Endothelial cell of umbilical vein (primary cell): ENCODE data around the gene WFIKKN1.

Source experiments
- CTCF ChIP-seq, 2 donors: IDR thresholded peaks; 1 replicate in 1 of 2; 2 replicates in 1 of 2; pipeline ENCODE4 v1.5.1; 2011; ENCODE audit warnings: low read length in 2 of 2, mild to moderate bottlenecking in 2 of 2, moderate library complexity in 2 of 2, control low read depth in 1 of 2, inconsistent platforms in 1 of 2, low read depth in 1 of 2; ENCODE audit not compliant: insufficient read depth in 1 of 2; ENCODE audit errors: extremely low read depth in 1 of 2
- EZH2 ChIP-seq: IDR thresholded peaks from 2 replicates; pipeline ENCODE4 v1.6.1; 2012; ENCODE audit warnings: borderline replicate concordance, low read depth, mild to moderate bottlenecking, moderate library complexity, low read length, inconsistent platforms; ENCODE audit not compliant: severe bottlenecking
- FOS ChIP-seq: IDR thresholded peaks from 2 replicates; pipeline ENCODE4 v1.6.1; 2011; ENCODE audit warnings: mild to moderate bottlenecking, low read length, moderate library complexity, borderline replicate concordance; ENCODE audit not compliant: insufficient read depth
- GATA2 ChIP-seq: IDR thresholded peaks from 2 replicates; pipeline ENCODE4 v1.7.0; 2011; ENCODE audit warnings: low read depth, mild to moderate bottlenecking, moderate library complexity, mixed read lengths, low read length; ENCODE audit not compliant: insufficient read length, insufficient read depth
- JUN ChIP-seq: IDR thresholded peaks from 2 replicates; pipeline ENCODE4 v1.6.1; 2011; ENCODE audit warnings: borderline replicate concordance, low read depth; ENCODE audit not compliant: insufficient read length, insufficient read depth
- MYC ChIP-seq: IDR thresholded peaks from one replicate; pipeline ENCODE4 v1.6.1; 2011; ENCODE audit warnings: mild to moderate bottlenecking, low read depth, low read length
- POLR2A ChIP-seq: IDR thresholded peaks from 2 replicates; pipeline ENCODE4 v1.6.1; 2012; ENCODE audit warnings: low read depth, mild to moderate bottlenecking, control low read depth, low read length
- POLR2AphosphoS5 ChIP-seq: IDR thresholded peaks from 2 replicates; pipeline ENCODE4 v1.6.1; 2012; ENCODE audit warnings: low read depth, mild to moderate bottlenecking, control low read depth, low read length, moderate library complexity; ENCODE audit not compliant: insufficient read depth
- TF ChIP-seq, protein P1 (sequence below): IDR thresholded peaks from 2 replicates; pipeline ENCODE4 v1.6.1; 2011; ENCODE audit not compliant: insufficient read depth, insufficient read length

DNA sequence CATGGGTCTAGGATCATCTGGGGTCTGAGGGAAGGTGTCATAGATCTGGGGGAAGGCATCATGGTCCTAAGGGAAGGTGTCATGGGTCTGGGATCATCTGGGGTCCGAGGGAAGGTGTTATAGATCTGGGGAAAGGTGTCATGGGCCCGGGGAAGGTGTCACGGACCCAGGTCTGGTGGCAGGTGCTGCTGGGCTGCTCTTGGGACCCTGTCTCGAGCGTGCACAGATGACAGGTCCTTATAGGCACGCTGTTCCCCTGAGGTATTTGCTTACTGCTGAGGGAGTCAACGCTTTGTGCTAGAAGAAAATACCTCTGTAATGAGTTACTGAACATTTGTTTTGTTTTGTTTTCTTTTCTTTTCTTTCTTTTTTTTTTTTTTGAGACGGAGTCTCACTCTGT is 39.6 kb upstream of the WFIKKN1 start:
- TF ChIP-seq CTCF (IDR thresholded peaks at IDR 0.05; ENCODE audit: extremely low read depth in 1 of 2, insufficient read depth in 1 of 2, low read depth in 1 of 2, low read length in 2 of 2) (no peak), FOS (no peak), POLR2A (no peak), POLR2AphosphoS5 (no peak), EZH2 (no peak), GATA2 (no peak), JUN (no peak), MYC (no peak)
- TF ChIP-seq, protein P1, sequence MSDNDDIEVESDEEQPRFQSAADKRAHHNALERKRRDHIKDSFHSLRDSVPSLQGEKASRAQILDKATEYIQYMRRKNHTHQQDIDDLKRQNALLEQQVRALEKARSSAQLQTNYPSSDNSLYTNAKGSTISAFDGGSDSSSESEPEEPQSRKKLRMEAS, result no peak
